H1 (cell line): Measurements from ENCODE around the gene STK11. TPM values are rescaled to one million over a fixed set of nuclear protein-coding genes. Genes with fewer than 3 reads are reported as not detected.
A peak's percentile ranks its signal among the peaks of the same experiment; 100 is the strongest.

Source experiments
- BACH1 ChIP-seq: IDR thresholded peaks from 2 replicates; pipeline ENCODE4 v1.6.1; 2012; ENCODE audit warnings: low read length, improper control_type of control experiment
- CTCF ChIP-seq, 3 experiments: IDR thresholded peaks; 1 replicate in 2 of 3; 2 replicates in 1 of 3; pipeline versions ENCODE4 v1.5.1 to v1.6.1; 2011; ENCODE audit warnings: low read length in 3 of 3, mild to moderate bottlenecking in 3 of 3, inconsistent platforms in 2 of 3, low read depth in 1 of 3, moderate library complexity in 1 of 3; ENCODE audit not compliant: insufficient read depth in 1 of 3; ENCODE audit errors: control extremely low read depth in 1 of 3
- EP300 ChIP-seq, 2 experiments: IDR thresholded peaks; 1 replicate in 1 of 2; 2 replicates in 1 of 2; pipeline ENCODE4 v1.6.1; 2011 to 2012; ENCODE audit warnings: low read depth in 2 of 2, low read length in 2 of 2, mild to moderate bottlenecking in 2 of 2, borderline replicate concordance in 1 of 2, inconsistent platforms in 1 of 2, moderate library complexity in 1 of 2
- EZH2 ChIP-seq: fragments of 200-600 bp; sonication (generic); IDR thresholded peaks from 2 replicates; pipeline ENCODE4 v1.7.1; 2012; ENCODE audit warnings: low read depth, mild to moderate bottlenecking, moderate library complexity, low read length, inconsistent platforms; ENCODE audit not compliant: severe bottlenecking
- GTF2F1 ChIP-seq: IDR thresholded peaks from 2 replicates; pipeline ENCODE4 v1.6.1; 2012; ENCODE audit warnings: low read depth, low read length, improper control_type of control experiment, borderline replicate concordance
- HDAC2 ChIP-seq, 2 experiments: fragments of 300-600 bp in 1 of 2; sonication (generic) in 1 of 2; IDR thresholded peaks; 2 replicates each; pipeline ENCODE4 v1.6.1; 2011 to 2012; ENCODE audit warnings: low read depth in 2 of 2, low read length in 2 of 2, mild to moderate bottlenecking in 2 of 2, moderate library complexity in 2 of 2, borderline replicate concordance in 1 of 2, inconsistent platforms in 1 of 2
- KDM4A ChIP-seq: IDR thresholded peaks from one replicate; pipeline ENCODE4 v1.7.1; 2012; ENCODE audit warnings: low read depth, mild to moderate bottlenecking, moderate library complexity, low read length, inconsistent platforms; ENCODE audit not compliant: severe bottlenecking
- KDM5A ChIP-seq: fragments of 200-600 bp; IDR thresholded peaks from 2 replicates; pipeline ENCODE4 v1.7.1; 2012; ENCODE audit warnings: mild to moderate bottlenecking, low read length, inconsistent platforms, mixed read lengths
- NANOG ChIP-seq: IDR thresholded peaks from 2 replicates; pipeline ENCODE4 v1.6.1; 2011; ENCODE audit warnings: low read length, low read depth, mild to moderate bottlenecking, inconsistent platforms; ENCODE audit not compliant: insufficient read depth, poor library complexity, severe bottlenecking
- POLR2A ChIP-seq, 2 experiments: IDR thresholded peaks; 1 replicate in 1 of 2; 2 replicates in 1 of 2; pipeline ENCODE4 v1.6.1; 2011; ENCODE audit warnings: low read depth in 2 of 2, low read length in 2 of 2, mild to moderate bottlenecking in 2 of 2; ENCODE audit errors: control extremely low read depth in 1 of 2
- RFX5 ChIP-seq: IDR thresholded peaks from 2 replicates; pipeline ENCODE4 v1.6.1; 2011; ENCODE audit warnings: low read depth, low read length, improper control_type of control experiment, borderline replicate concordance
- RXRA ChIP-seq: IDR thresholded peaks from 2 replicates; pipeline ENCODE4 v1.6.1; 2011; ENCODE audit warnings: low read depth, mild to moderate bottlenecking, low read length, moderate library complexity; ENCODE audit not compliant: insufficient read depth
- SIN3A ChIP-seq, 2 experiments: IDR thresholded peaks in 1 of 2; conservative IDR thresholded peaks in 1 of 2; 2 replicates each; pipeline ENCODE4 v1.6.1; 2011 to 2012; ENCODE audit warnings: low read length in 2 of 2, improper control_type of control experiment in 1 of 2, low read depth in 1 of 2, mild to moderate bottlenecking in 1 of 2
- SIX5 ChIP-seq: IDR thresholded peaks from 2 replicates; pipeline ENCODE4 v1.6.1; 2011; ENCODE audit warnings: mild to moderate bottlenecking, low read depth, low read length
- SP1 ChIP-seq: IDR thresholded peaks from 2 replicates; pipeline ENCODE4 v1.6.1; 2011; ENCODE audit warnings: low read depth, low read length
- SUZ12 ChIP-seq: fragments of 200-600 bp; sonication (generic); IDR thresholded peaks from 2 replicates; pipeline ENCODE4 v1.6.1; 2012; ENCODE audit warnings: mild to moderate bottlenecking, inconsistent platforms, low read length, moderate library complexity, mixed read lengths
- TAF1 ChIP-seq: IDR thresholded peaks from 2 replicates; pipeline ENCODE4 v1.6.1; 2011; ENCODE audit warnings: mild to moderate bottlenecking, low read depth, low read length
- TAF7 ChIP-seq: optimal IDR thresholded peaks from 2 replicates; pipeline ENCODE3; 2011; ENCODE audit warnings: low read depth, mild to moderate bottlenecking, inconsistent platforms, low read length, moderate library complexity, borderline replicate concordance
- TBP ChIP-seq: IDR thresholded peaks from 2 replicates; pipeline ENCODE4 v1.6.1; 2011; ENCODE audit warnings: low read depth, low read length, improper control_type of control experiment
- polyA plus RNA-seq, 7 experiments: library from polyadenylated mRNA; depleted of rRNA in 3 of 7; stranded (reverse) in 5 of 7; unstranded in 2 of 7; fragments of >200 nt in 5 of 7; fragments of 200-250 nt in 2 of 7; gene quantifications; 1 replicate in 5 of 7; 2 replicates in 1 of 7; 4 replicates in 1 of 7; pipeline versions ENCODE4 v1.2.1 to v1.2.3, GENCODE V29; 2011 to 2013; ENCODE audit warnings: missing spikeins in 2 of 7, mixed read lengths in 2 of 7
- total RNA-seq: library from RNA; stranded (reverse); fragmentation: NEBNext Ultra II Directional; extraction: Animal tissue kit (Norgen Biotek cat#: 25700); gene quantifications from 2 replicates; pipeline ENCODE4 v1.2.1, GENCODE V29; 2021

Gene STK11
- total and polyA plus RNA-seq, 2 of the 8 experiments (the other 6 are each of a cell fraction or from before 2014, with no cell fraction given): 45.3 to 70.7 TPM

DNA sequence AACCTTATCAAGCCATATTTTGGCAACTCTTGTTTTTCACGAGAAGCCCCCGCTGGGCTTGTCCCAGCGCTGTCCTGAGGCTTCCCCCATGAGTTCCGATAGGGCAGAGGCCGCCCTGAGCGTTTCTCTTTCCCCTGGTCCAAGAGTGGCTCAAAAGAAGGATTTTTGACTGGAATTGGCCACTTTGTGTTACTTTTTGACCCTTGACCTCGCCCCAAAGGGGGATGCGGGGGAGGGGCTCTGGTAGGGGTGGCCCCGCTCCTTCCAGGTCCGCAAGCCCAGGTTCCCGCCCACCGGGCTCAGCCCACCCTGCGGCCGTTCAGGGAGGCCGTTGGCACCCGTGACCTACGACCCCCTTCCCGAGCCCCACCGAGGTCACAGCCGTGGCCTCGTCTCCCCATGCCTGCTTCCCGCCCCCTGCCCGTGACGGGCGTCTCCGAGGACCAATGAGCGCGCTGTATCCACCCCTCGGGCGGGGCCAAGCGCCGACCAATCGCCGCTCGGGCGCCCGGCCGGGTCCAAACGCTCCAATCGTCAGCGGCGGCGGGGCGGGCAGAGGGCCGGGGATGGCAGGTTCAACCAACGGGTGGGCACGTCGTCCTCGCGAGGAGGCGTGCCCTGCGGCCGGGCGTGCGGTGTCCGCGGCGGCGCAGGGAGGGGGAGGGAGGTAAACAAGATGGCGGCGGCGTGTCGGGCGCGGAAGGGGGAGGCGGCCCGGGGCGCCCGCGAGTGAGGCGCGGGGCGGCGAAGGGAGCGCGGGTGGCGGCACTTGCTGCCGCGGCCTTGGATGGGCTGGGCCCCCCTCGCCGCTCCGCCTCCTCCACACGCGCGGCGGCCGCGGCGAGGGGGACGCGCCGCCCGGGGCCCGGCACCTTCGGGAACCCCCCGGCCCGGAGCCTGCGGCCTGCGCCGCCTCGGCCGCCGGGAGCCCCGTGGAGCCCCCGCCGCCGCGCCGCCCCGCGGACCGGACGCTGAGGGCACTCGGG is at the start of gene STK11 (continued):
- TF ChIP-seq POLR2A (IDR thresholded peaks at IDR 0.05; ENCODE audit: control extremely low read depth in 1 of 2, low read depth in 2 of 2, low read length in 2 of 2) (peak in 1 of 2 experiments; percentile 46; a peak in 1 of 3 replicates), KDM5A (no peak), GTF2F1 (no peak), SUZ12 (no peak), TBP (peak; percentile 45; the same call in 1 of the 2 replicates), NANOG (no peak), EP300 (IDR thresholded peaks at IDR 0.05; ENCODE audit: borderline replicate concordance in 1 of 2, low read depth in 2 of 2, low read length in 2 of 2) (no peak), RFX5 (no peak), TAF7 (peak; percentile 69), CTCF (IDR thresholded peaks at IDR 0.05; ENCODE audit: control extremely low read depth in 1 of 3, insufficient read depth in 1 of 3, low read depth in 1 of 3, low read length in 3 of 3) (no peak; a peak in 1 of 4 replicates), HDAC2 (IDR thresholded peaks at IDR 0.05; ENCODE audit: borderline replicate concordance in 1 of 2, low read depth in 2 of 2, low read length in 2 of 2) (no peak; a peak in 1 of 4 replicates), EZH2 (no peak), BACH1 (peak; percentile 76), SIX5 (no peak), KDM4A (no peak), RXRA (no peak), TAF1 (peak; percentile 83), SP1 (peak; percentile 94), SIN3A (conservative IDR thresholded peaks at IDR 0.05 in 1 of 2, IDR thresholded peaks at IDR 0.05 in 1 of 2; ENCODE audit: low read depth in 1 of 2, low read length in 2 of 2) (no peak; a peak in 1 of 4 replicates)
